Sciatic nerve (tissue), 1 donor: Measurements from ENCODE around the gene GPSM3. TPM values are rescaled to one million over a fixed set of nuclear protein-coding genes. Genes with fewer than 3 reads are reported as not detected.

Experiments used
- microRNA-seq: library from miRNA; unstranded; fragments of <30 nt; microRNA quantifications from one replicate; pipeline ENCODE4 v1.2.0, GENCODE V29; 2020
- total RNA-seq: library from RNA; stranded (reverse); fragmentation: NEBNext Ultra II Directional; extraction: Animal tissue kit (Norgen Biotek cat#: 25700); gene quantifications from one replicate; pipeline ENCODE4 v1.2.1, GENCODE V29; 2021
- donor health status: DM: no; HTN: no; CAD: no.

GPSM3 gene
- total RNA-seq, 1 donor from 2014 or later, result 20.5 TPM

Small RNAs within 50 kb of the gene (microRNA-seq; reads per million reads assigned to microRNA genes)
- gene MIR6721 (not detected), gene MIR6833 (not detected)

Other genes starting within 250 kb of the GPSM3 start
- 72.6 TPM for gene CFB, start 246.5 kb downstream of the GPSM3 start, total RNA-seq
- 55.1 TPM for gene NELFE, start 233.7 kb downstream of the GPSM3 start, total RNA-seq
- 60.0 TPM for gene SKIC2, start 233.5 kb downstream of the GPSM3 start, total RNA-seq
- 23.0 TPM for gene DXO, start 220.5 kb downstream of the GPSM3 start, total RNA-seq
- 453 TPM for gene C4A, start 210.6 kb downstream of the GPSM3 start, total RNA-seq
- 392 TPM for gene C4B, start 177.8 kb downstream of the GPSM3 start, total RNA-seq
- gene CYP21A2, start 154.2 kb downstream of the GPSM3 start, total RNA-seq, result 6.1 TPM
- gene TNXB, start 83.3 kb downstream of the GPSM3 start, total RNA-seq, result 423 TPM
- 88.4 TPM for gene ATF6B, start 64.4 kb downstream of the GPSM3 start, total RNA-seq
- 2.8 TPM for gene FKBPL, start 62.4 kb downstream of the GPSM3 start, total RNA-seq
- 6.1 TPM for gene PRRT1, start 40.7 kb downstream of the GPSM3 start, total RNA-seq
- gene PPT2, start 38.5 kb downstream of the GPSM3 start, total RNA-seq, result 38.8 TPM
- 312 TPM for gene EGFL8, start 28.0 kb downstream of the GPSM3 start, total RNA-seq
- gene AGPAT1, start 16.6 kb downstream of the GPSM3 start, total RNA-seq, result 59.9 TPM
- 63.8 TPM for gene RNF5, start 14.2 kb downstream of the GPSM3 start, total RNA-seq
- gene AGER, start 8.4 kb downstream of the GPSM3 start, total RNA-seq, result 13.6 TPM
- 97.7 TPM for gene PBX2, start 2.4 kb downstream of the GPSM3 start, total RNA-seq
- gene NOTCH4, start 31.4 kb upstream of the GPSM3 start, total RNA-seq, result 71.8 TPM
- not detected for gene TSBP1, start 179.3 kb upstream of the GPSM3 start, total RNA-seq
- not detected for gene BTNL2, start 214.5 kb upstream of the GPSM3 start, total RNA-seq
- 455 TPM for gene HLA-DRA, start 247.2 kb upstream of the GPSM3 start, total RNA-seq